Testis (tissue), 2 donors: ENCODE measurements around the gene PEA15.

Experiments used
- CTCF ChIP-seq, 3 experiments: fragments of 450-650 bp in 2 of 3; fragments of 200-600 bp in 1 of 3; sonication (generic) in 1 of 3; IDR thresholded peaks; one replicate each; pipeline ENCODE4 v1.5.1; 2016 to 2019; ENCODE audit warnings: antibody characterized with exemption in 3 of 3, mild to moderate bottlenecking in 2 of 3, moderate library complexity in 1 of 3
- POLR2A ChIP-seq: fragments of 450-650 bp; IDR thresholded peaks from one replicate; pipeline ENCODE4 v1.6.1; 2017; ENCODE audit warnings: antibody characterized with exemption, mild to moderate bottlenecking, moderate library complexity

GRCh38 chr1:160206036-160206389 is 829 bp downstream of the PEA15 start:
- TF ChIP-seq CTCF (IDR thresholded peaks at IDR 0.05) (no peak), POLR2A (no peak)
